ENCODE data around the gene TIA1.
"Not testable (repeated sequence)": the region's sequence is repeated elsewhere in the genome, so short reads cannot be mapped to it uniquely, and the experiment has no call there.

TIA1 gene, protein sequence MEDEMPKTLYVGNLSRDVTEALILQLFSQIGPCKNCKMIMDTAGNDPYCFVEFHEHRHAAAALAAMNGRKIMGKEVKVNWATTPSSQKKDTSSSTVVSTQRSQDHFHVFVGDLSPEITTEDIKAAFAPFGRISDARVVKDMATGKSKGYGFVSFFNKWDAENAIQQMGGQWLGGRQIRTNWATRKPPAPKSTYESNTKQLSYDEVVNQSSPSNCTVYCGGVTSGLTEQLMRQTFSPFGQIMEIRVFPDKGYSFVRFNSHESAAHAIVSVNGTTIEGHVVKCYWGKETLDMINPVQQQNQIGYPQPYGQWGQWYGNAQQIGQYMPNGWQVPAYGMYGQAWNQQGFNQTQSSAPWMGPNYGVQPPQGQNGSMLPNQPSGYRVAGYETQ

DNA sequence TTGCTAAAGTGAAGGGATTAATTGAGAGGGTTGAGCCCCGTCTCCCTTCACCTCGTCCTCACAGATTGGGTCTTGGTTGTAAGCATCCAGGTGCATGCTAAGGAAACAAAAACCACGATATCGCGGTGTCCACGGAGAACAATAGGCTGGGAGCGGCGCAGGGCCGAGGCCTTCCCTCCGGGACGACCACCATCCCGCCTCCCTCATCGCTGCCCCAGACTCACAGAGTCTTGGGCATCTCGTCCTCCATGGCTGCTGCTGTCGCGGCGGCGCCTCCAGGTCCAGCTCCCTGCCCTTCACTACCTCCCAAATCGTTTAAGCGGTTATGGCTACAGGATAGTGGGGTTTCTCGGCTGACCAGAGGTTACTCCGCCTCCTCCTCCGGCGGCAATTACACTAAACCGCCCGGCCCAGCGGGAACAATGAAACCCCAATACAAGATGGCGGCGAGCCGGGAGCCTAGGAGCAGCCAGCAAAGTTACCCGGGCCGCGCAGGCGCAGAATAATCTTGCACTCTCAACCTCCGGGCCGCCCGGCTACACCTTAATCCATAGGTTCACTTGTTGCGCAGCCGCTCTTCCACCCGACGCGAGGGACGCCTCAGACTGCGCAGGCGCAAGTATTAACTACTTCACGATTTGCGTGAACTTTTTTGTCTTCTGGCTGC is at the start of gene TIA1:
Gene TIA1, minus strand, starts transcription at position 448 of the 667 bp plus-strand sequence. Its CDS starts 198 bp downstream, at position 250.
- peak; percentile 99 for DNase-seq

DNA sequence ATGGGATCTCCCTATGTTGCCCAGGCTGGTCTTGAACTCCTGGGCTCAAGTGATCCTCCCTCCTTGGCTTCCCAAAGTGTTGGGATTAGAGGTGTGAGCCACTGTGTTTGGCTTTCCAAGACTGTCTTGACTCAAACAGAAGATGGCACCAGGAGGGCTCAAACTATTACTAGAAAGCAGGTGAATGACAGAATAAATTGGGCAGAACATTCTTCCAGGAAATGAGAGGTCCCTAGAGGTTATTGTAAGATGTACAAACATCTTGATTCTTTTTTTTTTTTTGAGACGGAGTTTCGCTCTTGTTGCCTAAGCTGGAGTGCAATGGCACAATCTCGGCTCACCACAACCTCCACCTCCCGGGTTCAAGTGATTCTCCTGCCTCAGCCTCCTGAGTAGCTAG is 49.4 kb upstream of the TIA1 start:
- not testable (repeated sequence) for DNase-seq

DNA sequence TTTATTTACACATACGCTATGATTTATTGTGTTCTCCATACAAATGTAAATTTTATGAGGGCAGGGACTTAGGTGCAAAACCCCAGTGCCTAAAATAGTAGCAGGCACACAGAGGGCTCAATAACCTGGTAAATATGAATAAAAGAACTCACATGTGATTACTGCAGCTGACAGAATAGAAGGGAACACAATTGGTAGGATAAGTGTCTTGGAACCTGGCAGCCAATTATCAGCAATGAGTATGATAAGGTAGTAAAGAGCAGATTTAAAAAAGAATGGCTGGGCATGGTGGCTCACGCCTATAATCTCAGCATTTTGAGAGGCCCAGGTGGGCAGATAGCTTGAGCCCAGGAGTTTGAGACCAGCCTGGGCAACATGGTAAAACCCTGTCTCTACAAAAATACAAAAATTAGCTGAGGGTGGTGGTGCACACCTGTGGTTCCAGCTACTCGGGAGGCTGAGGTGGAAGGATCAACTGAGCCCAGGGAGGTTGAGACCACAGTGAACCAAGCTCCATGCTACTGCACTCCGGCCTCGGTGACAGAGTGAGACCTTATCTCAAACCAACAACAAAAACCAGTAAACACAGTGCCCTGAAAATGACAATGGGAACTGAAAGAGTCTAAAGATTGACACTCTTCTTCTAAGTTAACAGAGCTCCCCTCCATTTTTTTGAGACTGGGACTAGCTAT is 35.2 kb upstream of the TIA1 start:
- no peak for DNase-seq

DNA sequence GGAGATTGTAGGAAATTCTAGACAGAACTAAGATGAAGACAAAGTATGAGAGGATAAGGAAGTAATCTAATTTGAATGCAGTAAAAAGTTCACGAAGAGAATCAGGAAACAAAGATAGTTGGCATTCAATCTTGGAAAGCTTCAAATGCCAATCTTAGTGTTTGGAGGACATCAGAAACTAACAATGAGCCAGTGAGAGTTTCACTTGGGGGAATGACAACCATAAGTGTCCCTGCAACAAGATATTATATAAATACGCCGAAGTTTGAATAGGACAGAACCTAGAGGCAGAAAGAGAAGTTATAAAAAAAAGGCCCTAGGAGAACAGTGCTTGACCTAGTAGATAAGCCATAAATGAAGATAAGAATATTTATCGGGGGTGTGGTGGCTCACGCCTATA is 34.0 kb upstream of the TIA1 start:
- DNase-seq: no peak

DNA sequence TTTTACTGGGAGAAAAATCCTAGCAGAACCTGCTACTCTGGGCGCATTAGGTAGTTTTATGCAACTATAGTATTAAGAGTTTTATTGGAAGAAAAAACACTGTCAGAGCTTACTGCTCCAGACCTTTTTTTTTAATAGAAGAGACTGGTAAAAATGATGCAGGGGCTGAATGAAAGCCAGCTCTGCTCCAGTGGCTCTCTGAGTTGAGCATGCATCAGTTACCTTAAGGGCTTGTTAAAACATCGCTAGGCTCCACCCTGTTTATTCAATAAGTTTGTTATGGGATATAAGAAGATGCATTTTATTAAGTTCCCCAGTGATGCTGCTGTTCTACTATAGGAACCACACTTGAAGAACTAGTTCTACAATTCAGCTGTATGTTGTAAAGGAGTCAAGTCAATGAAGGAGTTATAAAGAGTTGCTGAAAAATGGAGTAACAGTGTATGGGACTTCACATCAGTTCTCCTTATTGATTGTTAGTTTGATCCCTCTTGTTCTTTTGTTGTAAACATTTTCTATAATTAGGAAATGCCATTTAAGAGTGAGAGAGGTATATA is 31.9 kb upstream of the TIA1 start:
- no peak for DNase-seq

DNA sequence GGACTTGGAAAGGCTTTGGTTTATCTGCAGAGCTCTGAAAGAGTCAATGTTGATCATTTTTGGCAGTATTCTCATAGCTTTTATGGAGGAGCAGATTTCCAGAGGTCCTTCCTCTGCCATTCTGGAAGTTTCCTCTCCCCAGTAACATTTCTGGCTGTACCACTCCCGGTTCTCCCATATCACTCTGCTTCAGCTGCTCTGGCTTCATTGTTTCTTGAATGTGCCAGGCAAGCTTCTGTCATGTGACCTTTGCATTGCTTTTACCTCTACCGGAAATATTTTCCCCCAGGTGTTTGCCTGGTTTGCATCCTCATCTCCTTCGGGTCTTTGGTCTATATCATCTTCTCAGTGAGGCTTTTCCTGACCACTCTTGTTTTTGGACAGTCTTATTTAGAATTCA is 21.9 kb upstream of the TIA1 start:
- no peak for DNase-seq

DNA sequence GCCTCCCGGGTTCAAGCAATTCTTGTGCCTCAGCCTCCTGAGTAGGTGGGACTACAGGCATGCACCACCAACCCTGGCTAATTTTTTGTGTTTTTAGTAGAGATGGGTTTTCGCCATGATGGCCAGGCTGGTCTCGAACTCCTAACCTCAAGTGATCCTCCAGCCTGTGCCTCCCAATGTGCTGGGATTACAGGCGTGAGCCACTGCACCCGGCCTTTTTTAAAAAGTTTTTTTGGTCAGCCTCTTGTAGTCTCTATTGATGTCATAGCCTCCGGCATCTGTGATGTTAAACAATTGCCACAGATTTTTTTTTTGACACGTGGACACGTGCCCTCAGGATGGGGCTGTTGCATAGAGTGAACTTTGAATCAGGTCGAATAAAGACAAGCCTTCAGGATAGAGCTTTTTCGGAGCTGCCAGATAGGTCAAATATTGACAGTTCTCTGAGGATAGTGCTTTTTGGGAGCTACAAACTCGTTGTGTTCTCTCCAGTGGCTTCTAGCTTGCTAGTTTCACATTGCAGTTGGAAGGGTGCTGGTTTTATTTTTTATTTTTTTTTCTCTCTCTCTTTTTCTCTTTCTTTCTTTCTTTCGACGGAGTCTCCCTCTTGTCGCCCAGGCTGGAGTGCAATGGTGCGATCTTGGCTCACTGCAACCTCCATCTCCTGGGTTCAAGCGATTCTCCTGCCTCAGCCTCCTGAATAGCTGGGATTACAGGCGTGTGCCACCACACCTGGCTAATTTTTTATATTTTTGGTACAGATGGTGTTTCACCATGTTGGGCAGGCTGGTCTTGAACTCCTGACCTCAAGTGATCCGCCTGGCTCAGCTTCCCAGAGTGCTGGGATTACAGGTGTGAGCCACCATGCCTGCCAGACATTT is 21.2 kb upstream of the TIA1 start:
- not testable (repeated sequence) for DNase-seq

DNA sequence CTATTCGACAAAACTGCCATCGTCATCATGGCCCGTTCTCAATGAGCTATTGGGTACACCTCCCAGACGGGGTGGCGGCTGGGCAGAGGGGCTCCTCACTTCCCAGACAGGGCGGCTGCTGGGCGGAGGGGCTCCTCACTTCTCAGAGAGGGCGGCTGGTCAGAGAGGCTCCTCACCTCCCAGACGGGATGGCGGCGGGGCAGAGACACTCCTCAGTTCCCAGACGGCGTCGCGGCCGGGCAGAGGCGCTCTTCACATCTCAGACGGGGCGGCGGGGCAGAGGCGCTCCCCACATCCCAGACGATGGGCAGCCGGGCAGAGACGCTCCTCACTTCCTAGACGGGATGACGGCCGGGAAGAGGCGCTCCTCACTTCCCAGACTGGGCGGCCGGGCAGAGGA is 18.5 kb upstream of the TIA1 start:
- not testable (repeated sequence) for DNase-seq

DNA sequence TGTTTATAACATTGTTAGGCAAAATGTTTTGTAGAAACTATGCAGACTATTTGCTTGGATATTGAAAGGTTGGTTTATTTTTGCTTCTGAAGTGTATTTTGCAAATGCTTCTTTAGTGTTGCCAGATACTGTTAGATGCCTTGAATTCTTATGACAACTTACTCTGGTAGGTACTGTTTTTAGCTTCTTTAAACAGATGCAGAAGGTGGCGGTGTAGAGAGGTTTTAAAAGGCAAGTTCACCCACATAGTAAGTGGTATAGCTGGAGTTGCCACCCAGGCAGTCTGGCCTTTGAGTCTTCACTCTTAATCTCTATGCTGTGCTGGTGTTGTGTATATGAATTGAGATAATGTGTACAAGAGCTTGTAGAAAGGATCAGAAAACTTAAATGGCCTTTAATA is 13.1 kb upstream of the TIA1 start:
- DNase-seq: no peak

DNA sequence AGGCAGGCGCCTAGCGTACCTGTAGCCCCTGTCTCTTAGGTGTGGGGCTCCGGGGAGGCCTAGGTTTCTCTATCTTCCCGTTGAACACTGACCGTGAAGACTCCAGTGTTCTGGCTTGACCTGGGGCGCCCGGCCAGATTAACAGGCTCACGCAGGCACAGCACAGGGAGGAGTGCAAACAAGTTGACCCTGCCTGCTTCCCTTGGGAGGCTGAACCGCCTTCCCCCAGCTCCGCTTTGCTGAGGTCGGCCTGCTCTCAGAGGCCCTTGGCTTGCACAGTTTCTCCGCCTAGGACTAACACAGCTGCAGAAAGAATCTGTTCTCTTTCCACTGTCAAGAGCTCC is 10.1 kb upstream of the TIA1 start:
- DNase-seq: no peak

DNA sequence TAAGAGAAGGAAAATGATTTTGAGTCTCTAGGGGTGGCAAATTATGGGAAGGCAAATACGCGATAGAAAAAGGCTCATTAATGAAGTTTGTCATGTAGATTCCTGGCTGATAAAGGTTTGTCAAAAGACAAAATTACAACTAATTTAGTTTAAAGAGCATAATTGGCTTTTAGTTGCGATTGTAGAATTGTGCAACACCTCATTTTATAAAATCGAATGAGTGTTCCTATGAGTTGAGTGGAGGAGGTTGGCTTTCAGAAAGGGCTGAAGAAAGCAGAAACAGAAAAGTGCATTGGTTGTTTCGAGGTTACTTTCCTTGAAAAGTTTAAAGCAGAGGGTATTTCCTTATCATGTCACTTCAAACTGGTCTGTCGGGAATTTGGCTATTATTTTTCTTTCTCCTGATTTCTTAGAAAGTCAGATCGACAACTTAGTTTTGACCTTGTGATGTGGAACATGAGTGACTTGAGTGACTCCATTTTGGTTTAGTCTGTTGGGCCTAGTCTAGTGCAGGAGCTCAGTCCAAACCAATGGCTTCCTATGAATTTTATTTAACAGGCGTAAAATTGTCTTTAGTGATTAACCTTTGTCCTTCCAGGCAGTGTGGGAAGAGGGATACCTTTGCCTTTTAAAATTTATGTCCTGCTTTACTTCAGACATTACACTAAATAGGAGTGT is 7.3 kb upstream of the TIA1 start:
- no peak for DNase-seq

DNA sequence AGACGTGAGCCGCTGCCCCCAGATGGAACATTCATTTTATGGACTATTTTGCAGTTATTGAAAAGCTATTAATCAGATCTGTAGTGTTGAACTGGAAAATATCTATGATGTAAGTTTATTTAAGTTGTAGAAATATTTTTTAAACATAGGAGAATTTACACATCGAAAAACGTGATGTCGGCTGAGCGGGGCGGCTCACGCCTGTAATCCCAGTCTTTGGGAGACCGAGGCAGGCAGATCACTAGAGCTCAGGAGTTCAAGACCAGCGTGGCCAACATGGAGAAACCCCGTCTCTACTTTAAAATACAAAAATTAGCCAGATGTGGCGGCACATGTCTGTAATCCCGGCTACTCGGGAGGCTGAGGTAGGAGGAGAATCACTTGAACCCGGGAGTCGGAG is 2.0 kb upstream of the TIA1 start:
- DNase-seq: no peak

DNA sequence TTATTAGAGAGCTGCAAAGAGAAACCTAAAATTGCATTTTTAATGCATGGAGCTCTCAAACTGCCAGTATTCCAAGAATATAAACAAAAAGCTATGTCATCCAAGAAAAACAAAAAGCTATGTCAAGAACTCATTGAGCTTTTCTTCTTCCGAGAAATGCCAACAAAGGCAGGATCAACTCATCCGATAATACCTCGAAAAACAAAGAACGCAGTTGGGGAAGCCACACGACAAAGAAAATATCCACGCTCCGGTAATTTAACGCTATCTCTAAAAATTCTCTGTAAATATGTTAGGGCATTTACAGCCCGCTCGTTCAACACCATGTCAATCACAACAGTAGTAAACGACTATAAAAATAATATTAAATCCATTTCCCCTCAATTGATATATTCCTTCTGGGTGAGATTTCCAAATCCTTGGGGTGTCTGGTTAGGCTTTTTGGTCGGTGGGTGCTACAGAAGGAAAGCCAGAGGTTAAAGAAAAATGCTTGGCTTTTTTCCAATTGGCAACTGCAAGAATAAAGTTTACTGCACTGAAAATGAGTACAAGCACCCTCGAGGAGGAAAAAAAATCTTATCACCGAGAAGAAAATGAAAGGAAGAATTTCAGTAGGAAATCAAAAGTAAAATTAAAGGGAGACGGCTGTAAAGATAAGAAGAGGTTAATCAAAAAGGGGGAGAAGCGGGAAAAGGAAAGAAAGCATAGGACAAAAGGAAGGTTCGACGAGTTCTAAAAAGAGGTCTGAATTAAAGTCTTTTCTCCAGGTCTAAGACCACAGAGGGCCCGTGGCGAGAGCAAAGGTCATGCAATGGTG is 856 bp downstream of the TIA1 start:
- no peak for DNase-seq

DNA sequence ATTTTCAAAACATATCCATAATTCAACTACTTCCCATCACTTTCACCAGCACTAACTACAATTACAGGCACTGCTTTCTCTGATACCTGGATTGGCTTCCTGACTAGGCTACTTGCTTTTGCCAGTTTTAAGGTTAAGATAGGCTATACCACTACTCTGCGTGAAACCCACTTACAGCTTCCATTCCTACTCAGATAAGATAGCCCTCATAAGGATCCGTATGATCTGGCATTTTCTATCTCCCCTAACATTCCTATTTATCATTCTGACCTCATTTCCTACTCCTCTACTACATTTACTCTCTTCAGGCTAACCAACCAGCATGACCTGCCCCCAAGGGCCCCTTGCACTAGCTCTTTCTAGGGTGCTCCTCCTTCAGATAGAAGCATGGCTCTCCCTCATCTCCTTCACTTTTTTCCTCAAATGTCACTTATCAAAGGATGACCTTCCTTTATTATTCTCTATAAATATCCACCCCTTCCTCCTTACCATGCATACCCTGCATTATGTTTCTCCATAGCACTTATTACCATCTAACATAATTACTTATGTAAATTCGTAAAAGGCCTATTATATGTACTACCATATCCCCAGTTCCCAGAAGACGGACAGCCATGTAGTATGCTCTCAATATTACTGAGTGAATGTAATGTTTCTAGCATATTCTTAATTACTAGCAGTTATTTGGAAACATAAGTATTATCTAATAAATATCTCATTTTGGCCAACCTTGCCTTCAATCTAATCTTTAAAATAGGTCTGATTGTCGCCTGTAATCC is 4.4 kb downstream of the TIA1 start:
- DNase-seq: no peak

DNA sequence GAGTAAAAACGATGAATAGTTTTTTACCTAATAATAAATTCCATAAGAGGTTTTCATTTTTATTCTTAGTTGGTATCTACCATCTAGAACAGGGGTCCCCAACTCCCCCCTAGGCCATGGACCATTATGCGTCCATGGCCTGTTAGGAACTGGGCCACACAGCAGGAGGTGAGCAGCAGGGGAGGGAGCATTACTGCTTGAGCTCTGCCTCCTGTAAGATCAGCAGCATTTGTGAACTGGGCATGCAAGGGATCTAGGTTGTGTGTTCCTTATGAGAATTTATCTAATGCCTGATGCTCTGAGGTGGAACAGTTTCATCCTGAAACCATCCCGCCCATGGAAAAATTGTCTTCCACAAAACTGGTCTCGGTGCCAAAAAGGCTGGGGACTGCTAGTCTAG is 5.9 kb downstream of the TIA1 start:
- no peak for DNase-seq

DNA sequence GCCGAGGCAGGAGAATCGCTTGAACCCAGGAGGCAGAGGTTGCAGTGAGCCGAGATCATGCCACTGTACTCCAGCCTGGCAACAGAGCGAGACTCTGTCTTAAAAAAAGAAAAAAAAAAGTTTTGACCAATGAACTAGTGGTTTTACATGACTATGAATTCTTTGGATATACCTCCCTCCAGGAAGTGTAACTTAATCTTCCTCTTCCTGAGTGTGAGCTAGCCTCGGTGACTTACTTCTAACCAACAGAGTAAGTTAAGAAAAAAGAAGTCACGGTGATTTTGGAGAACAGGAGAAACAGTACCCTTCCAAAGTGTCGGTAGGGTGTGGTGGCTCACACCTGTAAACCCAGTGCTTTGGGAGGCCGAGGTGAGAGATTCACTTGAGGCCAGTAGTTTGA is 7.1 kb downstream of the TIA1 start:
- DNase-seq: no peak

DNA sequence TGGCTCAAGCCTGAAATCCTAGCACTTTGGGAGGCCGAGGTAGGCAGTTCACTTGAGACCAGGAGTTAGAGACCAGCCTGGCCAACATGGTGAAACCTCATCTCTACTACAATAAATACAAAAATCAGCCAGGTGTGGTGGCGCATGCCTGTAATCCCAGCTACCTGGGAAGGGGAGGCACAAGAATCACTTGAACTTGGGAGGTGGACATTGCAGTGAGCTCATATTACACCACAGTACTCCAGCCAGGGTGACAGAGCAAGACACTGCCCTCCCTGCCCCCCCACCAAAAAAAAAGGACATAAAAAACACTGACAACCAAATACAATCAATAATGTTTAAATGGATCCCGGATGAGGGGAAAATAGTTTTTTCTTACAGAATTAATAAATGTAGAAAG is 7.8 kb downstream of the TIA1 start:
- no peak for DNase-seq

DNA sequence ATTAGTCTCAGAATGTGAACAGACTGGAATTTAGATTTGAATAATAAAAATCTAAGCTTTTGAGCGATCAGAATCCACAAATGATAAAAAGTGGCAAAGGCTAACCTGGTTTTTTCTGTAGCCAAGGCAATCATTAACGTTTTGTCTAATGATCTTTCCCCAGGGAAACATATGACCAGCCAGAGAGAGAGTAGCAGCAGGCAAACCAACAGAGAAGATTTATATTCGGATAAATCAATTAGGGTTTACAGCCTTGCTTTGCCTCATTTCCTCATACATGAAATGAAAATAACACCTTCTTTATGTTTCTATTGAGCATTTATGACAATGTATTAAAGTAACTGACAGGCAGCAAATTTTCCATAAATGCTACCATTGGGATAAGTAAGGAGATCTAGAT is 14.5 kb downstream of the TIA1 start:
- DNase-seq: no peak

DNA sequence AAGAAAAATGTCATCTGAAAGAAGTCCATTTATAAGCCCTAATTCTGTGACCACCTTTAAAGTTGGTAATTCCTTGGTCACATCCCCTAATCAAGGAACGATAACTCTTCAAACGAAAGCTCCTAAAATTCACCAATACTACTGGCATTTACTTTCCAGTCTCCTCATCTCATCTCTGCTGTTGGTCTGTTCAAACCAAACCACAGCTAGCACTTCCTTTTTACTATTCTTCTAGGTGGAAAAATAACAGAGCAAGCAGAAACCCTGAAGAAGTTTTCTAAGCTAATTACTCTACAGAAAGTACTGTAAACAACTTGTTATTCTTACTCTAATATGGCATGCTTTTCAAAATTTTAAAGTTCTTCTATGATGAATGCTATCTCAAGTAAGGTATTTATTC is 21.6 kb downstream of the TIA1 start:
- no peak for DNase-seq

DNA sequence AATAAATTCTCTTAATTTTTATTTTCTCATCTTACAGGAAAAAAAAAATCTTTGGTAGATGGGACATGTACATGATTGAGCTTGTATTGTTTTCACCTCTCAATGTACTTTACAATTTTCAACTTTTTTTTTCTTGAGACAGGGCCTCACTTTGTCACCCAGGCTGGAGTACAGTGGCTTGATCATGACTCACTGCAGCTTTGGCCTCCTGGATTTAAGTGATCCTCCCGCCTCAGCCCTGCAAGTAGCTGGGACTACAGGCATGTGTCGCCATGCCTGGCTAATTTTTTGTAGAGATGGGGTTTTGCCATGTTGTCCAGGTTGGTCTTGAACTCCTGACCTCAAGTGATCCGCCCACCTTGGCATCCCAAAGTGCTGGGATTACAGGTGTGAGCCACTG is 25.1 kb downstream of the TIA1 start:
- not testable (repeated sequence) for DNase-seq

Measured in CD4-positive, alpha-beta T cell treated with Interleukin-12 subunit alpha and Interleukin-12 subunit beta, for 1 hour (primary cell).